Keratinocyte (primary cell): ENCODE results near the gene CAST. TPM values are rescaled to one million over a fixed set of nuclear protein-coding genes. Genes with fewer than 3 reads are reported as not detected.

Experiments
- DNase-seq: peaks from one replicate; pipeline ENCODE4 v3.0.0-alpha.2; 2011; ENCODE audit warnings: low read depth, missing footprints, low spot score
- FAIRE-seq: peaks from 2 replicates; lab custom pipeline; 2011; peaks lifted over from hg19 to GRCh38; lab: Jason Lieb, UNC
- H2AFZ ChIP-seq: 2 replicates; pipeline ENCODE4 v1.6.0; 2012; ENCODE audit warnings: low read length, control low read depth, inconsistent platforms; ENCODE audit not compliant: control insufficient read depth
- H3K27ac ChIP-seq: 2 replicates; pipeline ENCODE4 v1.5.1; 2011; ENCODE audit warnings: low read length; ENCODE audit not compliant: control insufficient read depth, insufficient read depth
- H3K27me3 ChIP-seq: 3 replicates; pipeline ENCODE4 v1.6.0; 2011; ENCODE audit warnings: low read length; ENCODE audit not compliant: control insufficient read depth, insufficient read depth; ENCODE audit errors: extremely low read depth
- H3K36me3 ChIP-seq, 2 experiments: 2 replicates in 1 of 2; 3 replicates in 1 of 2; pipeline ENCODE4 v1.5.1; 2011; ENCODE audit warnings: low read length in 2 of 2, mild to moderate bottlenecking in 1 of 2; ENCODE audit not compliant: control insufficient read depth in 2 of 2, insufficient read depth in 2 of 2; ENCODE audit errors: extremely low read depth in 1 of 2
- H3K4me1 ChIP-seq: 3 replicates; pipeline ENCODE4 v1.5.1; 2011; ENCODE audit warnings: low read length; ENCODE audit not compliant: control insufficient read depth, insufficient read depth; ENCODE audit errors: extremely low read depth
- H3K4me2 ChIP-seq: 3 replicates; pipeline ENCODE4 v1.6.0; 2011; ENCODE audit warnings: low read depth, low read length; ENCODE audit not compliant: control insufficient read depth, insufficient read depth; ENCODE audit errors: extremely low read depth
- H3K4me3 ChIP-seq, 3 experiments: fragments of 200-600 bp in 1 of 3; sonication (generic) in 1 of 3; 2 replicates in 2 of 3; 3 replicates in 1 of 3; pipeline ENCODE4 v1.5.1; 2011 to 2016; ENCODE audit warnings: low read length in 3 of 3, mild to moderate bottlenecking in 3 of 3, control low read depth in 2 of 3, inconsistent platforms in 1 of 3, low read depth in 1 of 3, mixed read lengths in 1 of 3, mixed run types in 1 of 3, moderate library complexity in 1 of 3; ENCODE audit not compliant: control insufficient read depth in 2 of 3, insufficient read depth in 2 of 3; ENCODE audit errors: extremely low read depth in 1 of 3
- H3K79me2 ChIP-seq: 2 replicates; pipeline ENCODE4 v1.6.0; 2012; ENCODE audit warnings: low read length; ENCODE audit not compliant: control insufficient read depth, insufficient read depth
- H3K9ac ChIP-seq: 3 replicates; pipeline ENCODE4 v1.6.0; 2011; ENCODE audit warnings: low read length; ENCODE audit not compliant: control insufficient read depth, insufficient read depth; ENCODE audit errors: extremely low read depth
- H3K9me1 ChIP-seq: 3 replicates; pipeline ENCODE4 v1.6.0; 2011; ENCODE audit warnings: low read length; ENCODE audit not compliant: control insufficient read depth, insufficient read depth; ENCODE audit errors: extremely low read depth
- H3K9me3 ChIP-seq: 2 replicates; pipeline ENCODE4 v1.5.1; 2012; ENCODE audit warnings: low read depth, low read length; ENCODE audit not compliant: control insufficient read depth
- H4K20me1 ChIP-seq: 3 replicates; pipeline ENCODE4 v1.6.0; 2011; ENCODE audit warnings: low read length; ENCODE audit not compliant: control insufficient read depth, insufficient read depth; ENCODE audit errors: extremely low read depth
- CTCF ChIP-seq, 3 experiments: IDR thresholded peaks in 1 of 3; conservative IDR thresholded peaks in 1 of 3; optimal IDR thresholded peaks in 1 of 3; 2 replicates in 2 of 3; 3 replicates in 1 of 3; pipeline versions ENCODE3 to v1.5.1; 2011; ENCODE audit warnings: low read length in 3 of 3, mild to moderate bottlenecking in 3 of 3, moderate library complexity in 2 of 3, control low read depth in 1 of 3, inconsistent platforms in 1 of 3; ENCODE audit not compliant: insufficient read depth in 2 of 3; ENCODE audit errors: extremely low read depth in 1 of 3
- EZH2 ChIP-seq: IDR thresholded peaks from one replicate; pipeline ENCODE4 v1.6.1; 2012; ENCODE audit warnings: inconsistent platforms, mild to moderate bottlenecking, low read length, moderate library complexity
- dilution Hi-C: fragments of 300-500 bp; cut with MboI; formaldehyde crosslinking; loops from one replicate; pipeline ENCODE4 v1.7.0; 2020; ENCODE audit warnings: low sequenced_read_pairs; ENCODE audit not compliant: extremely low pct_ligation_motif_present
- polyA plus RNA-seq, 5 experiments: library from polyadenylated mRNA; depleted of rRNA in 3 of 5; stranded (reverse) in 3 of 5; stranded (forward) in 1 of 5; unstranded in 1 of 5; fragments of >200 nt; gene quantifications; 1 replicate in 1 of 5; 2 replicates in 3 of 5; 3 replicates in 1 of 5; pipeline versions ENCODE4 v1.2.1 to v1.2.3, GENCODE V29; 2011 to 2012; ENCODE audit warnings: missing spikeins in 2 of 5, low read depth in 1 of 5, low replicate concordance in 1 of 5

CAST gene
- polyA plus RNA-seq, 1 donor (not counting 4 experiments of a cell fraction or from before 2014, with no cell fraction given): 238 TPM

- Histone ChIP-seq H2AFZ (no peak overlapping the region), H3K4me3 (no peak overlapping the region), H3K79me2 (no peaks in the 10 kb centered on the region), H3K36me3 (no peaks in the 10 kb centered on the region), H3K9ac (no peak overlapping the region), H3K4me1 (peaks cover 18% of the 10 kb centered on the region), H3K4me2 (no peak overlapping the region), H4K20me1 (no peaks in the 10 kb centered on the region), H3K9me3 (no peaks in the 10 kb centered on the region), H3K27ac (no peak overlapping the region), H3K27me3 (no peaks in the 10 kb centered on the region), H3K9me1 (no peaks in the 10 kb centered on the region)
- DNase-seq (no peak), FAIRE-seq (no peak)
- no peak for TF ChIP-seq EZH2
- TF ChIP-seq CTCF (optimal IDR thresholded peaks at IDR 0.05 in 1 of 3, IDR thresholded peaks at IDR 0.05 in 1 of 3, conservative IDR thresholded peaks at IDR 0.05 in 1 of 3; ENCODE audit: extremely low read depth in 1 of 3, insufficient read depth in 2 of 3, low read length in 3 of 3): no peak
- dilution Hi-C loops: no loop called here
Measured at GRCh38 chr5:96648593-96648992, 13.6 kb upstream of the CAST start.

DNA sequence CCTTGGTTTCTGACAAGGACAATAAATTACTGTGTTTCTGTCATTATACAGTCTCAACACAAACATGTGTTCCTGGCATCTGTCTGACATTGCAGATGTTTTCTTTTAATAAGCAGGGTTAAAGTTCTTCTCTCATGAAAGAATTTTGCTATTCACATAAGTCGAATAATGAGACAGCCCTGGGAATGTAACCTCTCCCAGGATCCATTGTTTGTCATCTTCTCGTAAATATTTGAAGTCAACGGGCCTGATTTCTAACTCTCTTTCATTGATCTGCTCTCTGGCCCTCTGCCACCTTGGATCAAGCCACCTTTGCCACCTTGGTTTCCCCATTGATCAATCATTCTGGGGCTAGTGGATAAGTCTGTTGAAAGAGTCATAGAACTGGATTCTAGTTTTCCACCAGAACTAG lies 12.9 kb upstream of the CAST start:
- no peaks in the 10 kb centered on the region for H3K36me3 ChIP-seq
- no peaks in the 10 kb centered on the region for H3K79me2 ChIP-seq
- no peak overlapping the region for H3K4me2 ChIP-seq
- no peak overlapping the region for H2AFZ ChIP-seq
- H3K9ac ChIP-seq: no peak overlapping the region
- dilution Hi-C loops: no loop called here
- H3K9me1 ChIP-seq: no peaks in the 10 kb centered on the region
- FAIRE-seq (no peak), DNase-seq (no peak)
- H3K9me3 ChIP-seq: no peaks in the 10 kb centered on the region
- no peak overlapping the region for H3K27ac ChIP-seq
- H3K27me3 ChIP-seq: no peaks in the 10 kb centered on the region
- no peak overlapping the region for H3K4me3 ChIP-seq
- H4K20me1 ChIP-seq: no peaks in the 10 kb centered on the region
- no peak for TF ChIP-seq CTCF (optimal IDR thresholded peaks at IDR 0.05 in 1 of 3, IDR thresholded peaks at IDR 0.05 in 1 of 3, conservative IDR thresholded peaks at IDR 0.05 in 1 of 3; ENCODE audit: extremely low read depth in 1 of 3, insufficient read depth in 2 of 3, low read length in 3 of 3)
- no peak for TF ChIP-seq EZH2
- H3K4me1 ChIP-seq: peaks cover 18% of the 10 kb centered on the region
